Suppressor macrophage treated with lipopolysaccharide for 4 hours (primary cell): Measurements from ENCODE around the gene ENOX2.

Experiments
- DNase-seq: peaks from one replicate; pipeline ENCODE4 v3.0.0-alpha.2; 2020

Gene ENOX2

DNA sequence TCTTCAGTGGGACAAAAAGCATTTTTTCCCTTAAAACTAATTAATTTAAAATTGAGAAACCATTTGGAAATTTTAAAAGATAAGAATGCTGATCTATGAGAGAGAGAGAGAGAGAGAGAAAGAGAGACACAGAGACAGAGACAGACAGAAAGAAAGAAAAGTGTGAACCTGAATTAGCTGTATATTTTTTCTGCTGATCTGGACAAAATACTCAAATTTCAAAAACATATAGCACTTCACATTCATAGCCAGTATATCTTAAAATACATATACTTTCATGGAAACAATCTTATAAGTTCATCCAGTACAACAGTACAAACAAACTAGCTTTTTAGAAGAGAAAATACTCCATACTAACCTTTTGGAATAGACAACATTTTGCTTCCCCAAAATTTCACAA is 18.4 kb downstream of the ENOX2 start:
- DNase-seq: no peak

DNA sequence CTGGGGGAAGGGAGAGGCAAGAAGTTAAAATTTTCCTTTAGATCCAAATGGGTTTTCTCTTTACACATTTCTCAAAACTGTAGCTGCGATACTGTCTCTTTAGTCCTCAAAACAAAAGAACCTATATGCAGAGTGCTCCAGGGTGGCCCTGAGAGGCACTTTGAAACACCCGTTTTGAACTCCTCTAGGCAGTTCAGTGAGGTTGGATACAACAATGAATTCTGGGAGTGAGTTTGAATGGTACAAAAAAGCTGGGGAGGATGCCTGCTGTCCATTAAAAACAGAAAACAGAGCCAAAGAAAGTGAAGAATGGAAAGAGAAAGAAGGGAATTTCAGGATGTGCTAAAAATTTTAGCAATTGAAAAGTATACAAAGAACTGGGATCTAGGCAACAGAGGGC is 23.1 kb downstream of the ENOX2 start:
- no peak for DNase-seq

DNA sequence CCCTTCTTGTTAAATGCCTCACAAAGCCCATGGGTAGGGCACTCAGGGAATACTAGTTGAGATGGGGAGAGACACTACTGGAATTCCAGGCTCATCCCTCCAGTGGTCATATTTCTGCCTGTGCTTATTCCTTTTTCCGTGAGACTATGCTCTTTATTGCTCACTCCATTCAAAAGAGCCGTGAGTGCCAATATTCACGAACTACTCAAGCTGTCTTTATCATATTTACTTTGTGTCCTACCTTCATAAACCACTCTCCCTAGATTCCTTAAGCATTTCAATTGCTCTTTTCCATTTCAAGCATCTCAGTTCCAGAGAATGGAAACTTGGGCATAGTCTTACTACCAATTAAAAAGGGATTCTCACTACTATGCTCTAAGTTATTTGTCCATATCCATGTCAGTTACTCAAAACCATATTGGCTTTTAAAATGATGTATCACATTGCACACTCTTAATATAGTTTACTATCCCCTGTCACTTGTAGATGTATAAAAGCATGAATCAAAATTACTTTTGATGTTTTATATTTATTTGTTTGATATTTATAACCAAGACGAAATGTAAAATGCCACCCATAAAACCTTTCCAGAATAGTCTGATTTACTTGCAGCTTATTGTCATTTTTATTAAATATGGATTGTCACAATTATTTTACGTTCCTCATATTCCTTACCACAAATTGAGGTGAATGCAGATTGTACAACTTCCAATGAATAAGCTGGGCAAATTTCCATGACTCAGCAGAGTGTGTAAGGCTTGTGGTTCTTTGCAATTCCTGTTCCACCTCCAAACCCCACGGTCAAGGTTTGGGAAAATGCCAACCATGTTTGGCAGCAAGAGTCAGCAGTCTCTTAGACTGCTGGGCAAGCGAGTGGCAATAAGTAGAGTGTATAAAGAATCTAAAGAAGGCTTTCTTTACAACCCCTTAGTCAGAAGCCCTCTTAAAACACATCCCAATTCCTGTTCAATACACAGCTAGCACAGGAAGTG is 24.4 kb downstream of the ENOX2 start:
- DNase-seq: peak; percentile 12

DNA sequence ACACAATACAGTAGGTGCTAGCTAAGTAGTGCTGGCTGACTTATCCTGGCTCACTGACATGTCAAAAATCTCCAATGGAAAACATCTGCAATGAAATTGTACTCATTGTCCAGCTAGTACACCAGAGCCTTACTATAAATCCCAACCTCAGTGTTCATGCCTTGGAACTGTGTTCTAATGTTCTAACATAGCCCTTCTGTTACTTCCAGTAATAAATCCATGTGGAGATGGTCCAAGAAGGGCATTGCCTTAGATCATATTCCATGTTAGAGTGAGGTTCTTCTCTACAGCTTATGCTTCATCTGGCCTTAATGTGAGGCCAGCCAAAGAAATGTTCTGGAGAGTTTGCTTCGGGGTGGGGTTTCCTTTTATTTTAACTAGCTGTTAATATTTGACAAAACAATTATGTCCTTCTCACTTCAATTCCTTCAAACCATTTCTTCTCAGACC is 25.1 kb downstream of the ENOX2 start:
- DNase-seq: no peak

GRCh38 chrX:130876226-130876625 is 26.8 kb downstream of the ENOX2 start:
- no peak for DNase-seq

GRCh38 chrX:130874751-130875150 is 28.3 kb downstream of the ENOX2 start:
- DNase-seq: no peak

DNA sequence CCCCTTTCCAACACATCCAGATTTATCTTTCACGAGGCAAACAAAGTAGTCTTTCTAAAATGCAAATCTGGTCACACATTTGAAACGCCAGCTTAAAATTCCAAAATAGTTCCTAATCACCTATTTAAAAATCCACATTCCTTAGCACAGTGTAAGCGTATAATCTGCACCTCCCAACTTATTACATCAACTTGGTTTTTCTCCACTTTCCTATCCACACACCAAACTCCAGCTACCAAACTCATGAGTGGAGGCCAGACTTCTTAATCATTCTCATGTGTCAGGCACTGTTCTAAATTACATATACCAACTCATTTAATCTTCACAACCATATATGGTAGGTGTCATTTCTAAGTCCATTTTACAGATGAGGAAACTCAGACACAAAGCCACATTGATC is 33.8 kb downstream of the ENOX2 start:
- DNase-seq: no peak

- no peak for DNase-seq
Measured at GRCh38 chrX:130861462-130861861, 41.5 kb downstream of the ENOX2 start.

DNA sequence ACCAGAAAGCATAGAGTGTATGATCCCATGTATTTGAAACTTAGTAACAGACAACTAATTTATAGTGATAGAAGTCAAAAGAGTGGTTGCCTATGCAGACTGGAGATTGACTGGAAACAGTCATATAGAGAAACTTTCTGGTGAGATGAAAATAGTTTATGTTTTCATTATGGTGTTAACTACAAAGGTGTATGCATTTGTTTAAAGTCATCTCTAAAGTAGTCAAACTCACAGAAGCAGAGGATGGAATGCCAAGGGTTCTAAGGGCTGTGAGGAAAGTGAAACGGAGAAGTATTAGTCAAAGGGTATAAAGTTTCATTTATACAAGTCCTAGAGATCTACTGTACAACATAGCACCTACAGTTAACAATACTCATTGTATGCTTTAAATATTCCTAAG is 45.8 kb downstream of the ENOX2 start:
- no peak for DNase-seq

- DNase-seq: no peak
Measured at GRCh38 chrX:130851569-130851968, 51.4 kb downstream of the ENOX2 start.

DNA sequence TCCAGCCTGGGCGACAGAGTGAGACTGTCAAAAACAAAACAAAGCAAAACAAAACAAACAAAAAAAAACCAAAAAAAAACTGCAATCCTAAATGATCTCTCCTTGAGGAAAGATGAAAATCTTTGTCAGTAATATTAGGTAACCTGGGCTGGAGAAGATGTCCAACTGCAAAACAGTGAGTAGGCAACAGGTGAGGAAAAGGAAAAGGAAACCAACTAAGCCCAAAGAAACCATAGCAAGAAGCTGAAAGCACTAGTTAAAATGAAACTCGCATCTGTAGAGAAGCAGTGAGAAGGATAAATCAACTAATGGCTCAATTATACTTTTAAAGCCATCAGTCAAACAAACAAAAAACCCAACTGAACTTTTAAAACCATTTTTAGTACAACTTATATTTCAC is 54.2 kb downstream of the ENOX2 start:
- no peak for DNase-seq

DNA sequence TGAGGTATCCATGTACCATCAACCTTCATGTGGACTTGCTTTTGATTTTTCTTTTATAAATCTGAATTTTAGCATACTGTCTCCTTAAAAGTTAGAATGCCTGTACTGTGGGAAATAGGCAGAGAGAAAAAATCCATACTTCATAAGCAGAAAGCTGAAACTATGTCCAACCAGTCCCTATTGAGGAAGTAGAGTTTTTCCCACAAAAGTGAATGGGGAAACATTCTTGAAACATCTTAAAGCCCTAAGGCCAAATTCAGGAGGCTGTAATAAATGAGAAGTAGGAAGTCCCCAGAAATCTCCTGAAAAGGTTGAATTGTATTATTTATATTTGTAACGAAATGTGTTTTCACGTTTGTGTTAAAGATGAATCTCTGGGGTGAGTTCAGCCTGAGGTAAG is 56.3 kb downstream of the ENOX2 start:
- DNase-seq: peak; percentile 33

DNA sequence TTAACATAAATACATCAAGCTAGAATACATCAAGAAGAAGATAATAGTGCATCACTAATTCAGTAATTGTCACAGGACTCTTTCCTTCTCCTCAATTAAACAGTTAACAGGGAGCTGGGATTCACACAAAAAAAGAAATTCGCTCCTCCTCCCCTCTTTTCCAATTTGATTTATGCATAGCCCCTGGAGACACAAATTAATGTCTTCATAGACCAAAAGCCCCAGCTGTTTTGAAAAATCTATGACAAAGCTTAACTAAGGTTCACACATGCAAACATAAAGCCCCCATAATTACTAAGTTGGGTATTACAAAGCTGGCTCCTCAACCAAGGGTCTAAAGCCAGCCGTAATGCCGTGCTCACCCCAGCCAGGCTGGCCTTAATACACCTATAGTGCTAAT is 61.2 kb downstream of the ENOX2 start:
- no peak for DNase-seq

DNA sequence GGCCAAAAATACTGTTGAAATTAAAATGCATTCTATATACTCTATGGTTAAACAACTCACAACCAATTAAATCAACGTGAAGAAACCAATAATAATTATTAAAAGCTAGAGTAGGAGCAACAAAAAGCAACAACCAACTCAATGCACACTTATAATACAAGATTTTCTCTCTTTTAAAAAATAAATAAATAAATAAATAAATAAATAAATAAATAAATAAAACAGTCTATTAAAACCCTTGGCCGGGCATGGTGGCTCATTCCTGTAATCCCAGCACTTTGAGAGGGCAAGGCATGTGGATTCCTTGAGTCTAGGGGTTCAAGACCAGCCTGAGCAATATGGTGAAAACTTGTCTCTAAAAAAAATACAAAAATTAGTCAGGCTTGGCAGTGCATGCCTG is 62.7 kb downstream of the ENOX2 start:
- DNase-seq: no peak

- DNase-seq: no peak
Measured at GRCh38 chrX:130836447-130836846, 66.6 kb downstream of the ENOX2 start.

- DNase-seq: no peak
Measured at GRCh38 chrX:130834830-130835229, 68.2 kb downstream of the ENOX2 start.

DNA sequence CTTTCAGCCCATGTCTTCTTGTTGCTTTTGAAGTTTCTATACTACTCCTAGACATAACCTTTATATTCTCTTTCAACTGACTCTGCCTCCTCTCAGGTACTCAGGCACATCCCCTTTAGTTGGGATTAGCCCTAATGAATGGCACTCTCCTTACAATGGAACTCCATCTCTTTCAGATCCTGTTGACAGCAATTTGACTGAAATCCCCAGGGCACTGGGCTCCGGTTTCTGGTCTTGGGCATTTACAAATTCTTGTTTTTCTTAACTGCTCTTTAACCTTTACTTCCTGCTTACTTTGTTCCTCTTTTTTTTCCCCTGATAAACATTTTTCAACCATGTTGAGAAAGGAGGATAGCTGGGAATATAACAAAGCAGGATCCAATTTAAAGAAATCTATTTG is 68.9 kb downstream of the ENOX2 start:
- DNase-seq: no peak

GRCh38 chrX:130831347-130831722 is 71.7 kb downstream of the ENOX2 start:
- no peak for DNase-seq

DNA sequence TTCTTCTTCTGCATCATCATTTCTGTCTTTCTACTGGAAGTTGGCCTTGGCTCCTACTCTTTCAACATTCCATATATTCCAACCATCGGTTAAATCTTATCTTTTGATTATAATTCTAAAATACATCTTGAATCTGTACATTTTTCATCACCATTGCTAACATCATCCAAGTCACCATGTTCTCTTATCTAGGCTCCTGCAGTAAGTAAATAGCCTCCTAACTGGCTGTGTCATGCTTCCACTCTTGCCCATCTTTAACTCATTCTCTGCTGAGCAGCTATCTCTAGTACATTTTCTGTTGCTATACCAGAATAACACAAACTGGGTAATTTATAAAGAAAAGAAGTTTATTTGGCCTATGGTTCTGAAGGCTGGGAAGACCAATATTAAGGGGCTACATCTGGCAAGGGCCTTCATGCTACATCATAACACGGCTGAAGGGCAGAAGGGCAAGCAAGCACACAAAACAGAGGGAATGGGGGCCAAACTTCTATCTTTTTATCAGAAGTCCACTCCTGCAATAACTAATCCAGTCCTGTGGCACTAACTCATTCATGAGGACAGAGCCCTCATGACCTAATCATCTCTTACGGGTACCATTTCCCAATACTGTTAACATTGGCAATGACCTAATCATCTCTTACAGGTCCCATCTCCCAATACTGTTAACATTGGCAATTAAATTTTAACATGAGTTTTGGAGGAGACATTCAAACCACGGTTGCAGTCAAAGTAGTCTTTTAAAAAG is 72.2 kb downstream of the ENOX2 start:
- DNase-seq: no peak

GRCh38 chrX:130829526-130830515 is 73.2 kb downstream of the ENOX2 start:
- DNase-seq: no peak

DNA sequence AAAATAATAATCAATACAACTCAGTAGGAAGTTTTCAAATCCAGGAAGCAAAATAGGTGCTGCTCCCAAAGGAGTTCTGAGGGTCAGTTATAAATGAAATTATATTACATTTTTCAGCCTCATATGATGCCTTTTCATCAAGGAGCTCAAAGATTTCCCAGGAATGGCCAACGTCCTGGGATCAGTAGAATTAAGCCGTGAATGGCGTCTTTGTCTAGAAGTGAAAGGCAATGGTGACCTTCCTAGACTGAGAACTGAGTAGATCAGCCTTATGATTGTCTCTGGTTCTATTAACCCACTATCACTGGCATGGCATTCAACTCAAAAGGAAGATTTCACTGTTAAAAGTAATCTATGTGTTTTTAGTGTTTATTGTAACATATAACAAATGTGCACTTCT is 74.4 kb downstream of the ENOX2 start:
- DNase-seq: no peak

DNA sequence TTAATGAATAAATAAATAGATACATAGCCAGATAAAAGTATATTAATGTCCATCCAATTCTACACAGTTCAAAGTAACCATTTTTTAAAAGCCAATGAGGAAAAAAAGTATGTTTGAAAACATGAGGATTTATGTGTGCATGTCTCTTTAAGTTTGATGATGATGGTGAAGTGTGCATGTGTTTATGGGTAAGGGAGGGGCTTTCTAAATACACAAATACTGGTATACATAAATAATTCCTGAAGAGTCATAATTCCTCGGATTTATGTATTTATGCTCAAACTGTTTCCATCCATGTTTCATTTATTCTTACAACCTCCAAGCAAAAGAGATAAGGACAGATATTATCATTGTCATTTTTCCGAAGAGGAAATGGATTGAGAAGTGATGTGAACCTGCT is 75.4 kb downstream of the ENOX2 start:
- no peak for DNase-seq

DNA sequence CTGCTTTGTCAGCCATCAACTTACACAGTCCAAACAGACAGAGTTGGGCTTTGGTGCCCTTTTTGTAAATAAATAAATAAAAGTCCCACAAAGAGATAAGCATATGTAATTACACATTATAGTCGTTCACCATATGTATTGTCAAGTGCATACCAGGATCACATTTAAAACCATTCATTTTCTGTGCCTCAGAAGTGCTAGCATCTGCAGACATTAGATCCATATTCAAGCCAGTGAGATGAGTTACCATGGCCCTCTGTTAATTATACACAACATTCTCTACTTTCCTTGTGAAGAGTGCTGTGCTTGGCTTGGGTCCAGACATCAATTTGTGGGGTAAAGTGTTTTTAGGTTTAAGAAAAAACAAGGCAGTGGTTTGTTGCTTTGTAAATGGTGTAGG is 76.8 kb downstream of the ENOX2 start:
- no peak for DNase-seq
